OCI-LY1 (cell line): ENCODE results near the gene AVPI1.

Source experiments
- H2AFZ ChIP-seq: fragments of 200-600 bp; sonication (generic), shearing (Covaris generic); 2 replicates; pipeline ENCODE4 v1.6.0; 2014; ENCODE audit warnings: antibody characterized with exemption, mild to moderate bottlenecking, low read length
- H3F3A ChIP-seq: fragments of 200-600 bp; sonication (generic), shearing (Covaris generic); 2 replicates; pipeline ENCODE4 v1.6.0; 2014; ENCODE audit warnings: mild to moderate bottlenecking, antibody characterized with exemption, low read length, moderate library complexity; ENCODE audit not compliant: insufficient read depth
- H3K27ac ChIP-seq: fragments of 200-600 bp; sonication (generic); 2 replicates; pipeline ENCODE4 v1.5.1; 2014; ENCODE audit warnings: low read length, mixed run types, mild to moderate bottlenecking, low read depth; ENCODE audit not compliant: poor library complexity, severe bottlenecking
- H3K27me3 ChIP-seq: fragments of 200-600 bp; sonication (generic); 2 replicates; pipeline ENCODE4 v1.6.0; 2014; ENCODE audit warnings: antibody characterized with exemption, mild to moderate bottlenecking, low read length, moderate library complexity; ENCODE audit not compliant: insufficient read depth
- H3K36me3 ChIP-seq: fragments of 200-600 bp; sonication (generic); 2 replicates; pipeline ENCODE4 v1.6.1; 2014; ENCODE audit warnings: mild to moderate bottlenecking, antibody characterized with exemption, low read length, moderate library complexity, mixed read lengths; ENCODE audit not compliant: insufficient read depth
- H3K4me1 ChIP-seq: fragments of 200-600 bp; sonication (generic); 2 replicates; pipeline ENCODE4 v1.5.1; 2014; ENCODE audit warnings: mild to moderate bottlenecking, low read length, moderate library complexity; ENCODE audit not compliant: insufficient read depth, severe bottlenecking
- H3K4me2 ChIP-seq: fragments of 200-600 bp; sonication (generic), shearing (Covaris generic); 2 replicates; pipeline ENCODE4 v1.6.1; 2014; ENCODE audit warnings: low read length
- H3K4me3 ChIP-seq: fragments of 200-600 bp; sonication (generic); 2 replicates; pipeline ENCODE4 v1.5.1; 2014; ENCODE audit warnings: low read length, low read depth, mild to moderate bottlenecking, mixed read lengths; ENCODE audit not compliant: poor library complexity, severe bottlenecking
- H3K79me2 ChIP-seq: fragments of 200-600 bp; shearing (Covaris generic); 2 replicates; pipeline ENCODE4 v1.6.1; 2016; ENCODE audit warnings: mixed run types, low read length, mixed read lengths; ENCODE audit not compliant: insufficient read depth
- H3K9ac ChIP-seq: fragments of 200-600 bp; sonication (generic), shearing (Covaris generic); 2 replicates; pipeline ENCODE4 v1.6.1; 2014; ENCODE audit warnings: mild to moderate bottlenecking, low read length, mixed read lengths
- H3K9me2 ChIP-seq: fragments of 200-600 bp; sonication (generic), shearing (Covaris generic); 2 replicates; pipeline ENCODE4 v1.6.1; 2014; ENCODE audit warnings: low read depth, mild to moderate bottlenecking, low read length, mixed read lengths
- H3K9me3 ChIP-seq: fragments of 200-600 bp; shearing (Covaris generic); 2 replicates; pipeline ENCODE4 v1.6.1; 2014; ENCODE audit warnings: low read length, mixed read lengths
- H4K20me1 ChIP-seq: fragments of 200-600 bp; sonication (generic), shearing (Covaris generic); 2 replicates; pipeline ENCODE4 v1.6.0; 2016; ENCODE audit warnings: mild to moderate bottlenecking, low read length; ENCODE audit not compliant: insufficient read depth
- EZH2 ChIP-seq: fragments of 200-600 bp; sonication (generic), shearing (Covaris generic); IDR thresholded peaks from 2 replicates; pipeline ENCODE4 v1.8.0; 2017; ENCODE audit warnings: borderline replicate concordance, mixed run types, mild to moderate bottlenecking, antibody characterized with exemption, low read length, moderate library complexity, mixed read lengths
- TF ChIP-seq, protein P1 (sequence below): fragments of 200-600 bp; sonication (generic), shearing (Covaris generic); IDR thresholded peaks from 2 replicates; pipeline ENCODE4 v1.5.1; 2017; ENCODE audit warnings: mild to moderate bottlenecking, antibody characterized with exemption, low read length, moderate library complexity, mixed read lengths

The AVPI1 gene

DNA sequence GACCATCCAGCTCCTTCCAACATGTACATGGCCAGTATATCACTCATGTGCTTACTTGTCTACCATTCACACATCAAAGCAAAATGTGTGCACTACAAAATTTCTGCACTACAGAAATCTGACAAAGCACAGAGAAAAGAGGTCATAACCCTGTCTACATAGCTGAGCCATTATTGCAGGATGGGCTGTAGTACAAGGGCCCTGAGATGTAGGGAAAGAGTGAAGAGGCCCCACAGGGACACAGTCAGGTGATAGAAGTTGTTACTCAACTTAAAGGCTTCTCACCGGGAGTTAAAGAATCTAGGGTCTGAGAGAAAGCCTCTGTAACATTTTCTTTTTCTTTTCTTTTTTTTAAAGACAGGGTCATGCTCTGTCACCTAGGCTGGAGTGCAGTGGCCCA lies 17.5 kb downstream of the AVPI1 start:
- no peaks in the 10 kb centered on the region for H3K79me2 ChIP-seq
- no peak overlapping the region for H3K4me3 ChIP-seq
- no peaks in the 10 kb centered on the region for H3K27me3 ChIP-seq
- H3K9me2 ChIP-seq: no peaks in the 10 kb centered on the region
- H3K27ac ChIP-seq: no peak overlapping the region
- H3K4me1 ChIP-seq: no peaks in the 10 kb centered on the region
- peaks cover 9% of the 10 kb centered on the region for H3K36me3 ChIP-seq
- H3F3A ChIP-seq: no peaks in the 10 kb centered on the region
- H3K9ac ChIP-seq: no peak overlapping the region
- TF ChIP-seq, protein P1, sequence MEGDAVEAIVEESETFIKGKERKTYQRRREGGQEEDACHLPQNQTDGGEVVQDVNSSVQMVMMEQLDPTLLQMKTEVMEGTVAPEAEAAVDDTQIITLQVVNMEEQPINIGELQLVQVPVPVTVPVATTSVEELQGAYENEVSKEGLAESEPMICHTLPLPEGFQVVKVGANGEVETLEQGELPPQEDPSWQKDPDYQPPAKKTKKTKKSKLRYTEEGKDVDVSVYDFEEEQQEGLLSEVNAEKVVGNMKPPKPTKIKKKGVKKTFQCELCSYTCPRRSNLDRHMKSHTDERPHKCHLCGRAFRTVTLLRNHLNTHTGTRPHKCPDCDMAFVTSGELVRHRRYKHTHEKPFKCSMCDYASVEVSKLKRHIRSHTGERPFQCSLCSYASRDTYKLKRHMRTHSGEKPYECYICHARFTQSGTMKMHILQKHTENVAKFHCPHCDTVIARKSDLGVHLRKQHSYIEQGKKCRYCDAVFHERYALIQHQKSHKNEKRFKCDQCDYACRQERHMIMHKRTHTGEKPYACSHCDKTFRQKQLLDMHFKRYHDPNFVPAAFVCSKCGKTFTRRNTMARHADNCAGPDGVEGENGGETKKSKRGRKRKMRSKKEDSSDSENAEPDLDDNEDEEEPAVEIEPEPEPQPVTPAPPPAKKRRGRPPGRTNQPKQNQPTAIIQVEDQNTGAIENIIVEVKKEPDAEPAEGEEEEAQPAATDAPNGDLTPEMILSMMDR: no peak
- TF ChIP-seq EZH2: no peak
- H3K4me2 ChIP-seq: no peak overlapping the region
- no peak overlapping the region for H2AFZ ChIP-seq
- H4K20me1 ChIP-seq: no peaks in the 10 kb centered on the region
- no peaks in the 10 kb centered on the region for H3K9me3 ChIP-seq

DNA sequence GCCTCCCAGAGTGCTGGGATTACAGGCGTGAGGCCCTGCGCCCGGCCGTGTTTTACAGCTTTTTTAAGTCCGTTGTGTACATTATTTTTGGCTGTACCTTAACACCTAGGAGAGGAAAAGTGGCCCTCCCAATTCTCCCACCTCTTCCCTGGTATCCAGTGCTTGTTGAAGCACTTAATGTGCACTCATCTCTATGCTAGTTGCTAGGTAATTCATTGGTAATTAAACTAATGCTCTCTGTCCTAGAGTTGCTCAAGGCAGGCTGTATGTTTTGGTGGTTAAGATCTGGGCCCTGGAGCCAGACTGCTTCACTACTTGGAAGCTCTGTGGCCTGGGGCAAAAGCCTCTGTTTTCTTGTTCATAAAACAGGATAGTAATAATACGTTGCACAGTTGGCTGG lies 19.6 kb downstream of the AVPI1 start:
- H3K36me3 ChIP-seq: peaks cover 9% of the 10 kb centered on the region
- no peak for TF ChIP-seq EZH2
- TF ChIP-seq, protein P1: no peak
- H3K9me3 ChIP-seq: no peaks in the 10 kb centered on the region

DNA sequence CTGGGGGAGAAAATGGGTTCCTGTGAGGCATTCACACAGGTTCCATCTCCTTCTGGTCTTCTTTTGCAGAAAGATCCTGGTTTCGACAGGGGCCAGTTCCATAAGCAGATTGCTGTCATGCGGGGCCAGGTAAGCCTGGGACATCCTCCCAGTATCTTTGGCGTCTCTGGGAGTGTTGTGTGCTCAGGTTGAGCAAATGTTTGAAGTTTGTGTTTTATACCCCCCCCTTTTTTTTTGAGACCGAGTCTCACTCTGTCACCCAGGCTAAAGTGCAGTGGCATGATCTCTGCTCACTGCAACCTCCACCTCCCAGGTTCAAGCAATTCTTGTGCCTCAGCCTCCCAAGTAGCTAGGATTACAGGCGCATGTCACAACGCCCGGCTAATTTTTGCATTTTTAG lies 20.0 kb downstream of the AVPI1 start:
- H3K4me2 ChIP-seq: no peak overlapping the region
- no peaks in the 10 kb centered on the region for H4K20me1 ChIP-seq
- H3K9me3 ChIP-seq: no peaks in the 10 kb centered on the region
- no peak overlapping the region for H3K9ac ChIP-seq
- no peaks in the 10 kb centered on the region for H3K27me3 ChIP-seq
- no peaks in the 10 kb centered on the region for H3K79me2 ChIP-seq
- peaks cover 9% of the 10 kb centered on the region for H3K36me3 ChIP-seq
- no peaks in the 10 kb centered on the region for H3K4me1 ChIP-seq
- H2AFZ ChIP-seq: no peak overlapping the region
- no peaks in the 10 kb centered on the region for H3K9me2 ChIP-seq
- no peak overlapping the region for H3K27ac ChIP-seq
- H3K4me3 ChIP-seq: no peak overlapping the region
- no peak for TF ChIP-seq EZH2
- TF ChIP-seq, protein P1: no peak
- H3F3A ChIP-seq: no peaks in the 10 kb centered on the region

More for the DNA sequence above, 19.6 kb downstream of the AVPI1 start:
- Histone ChIP-seq H3K4me3 (no peak overlapping the region), H2AFZ (no peak overlapping the region), H3K4me1 (no peaks in the 10 kb centered on the region), H3K27ac (no peak overlapping the region), H3K79me2 (no peaks in the 10 kb centered on the region), H3K9ac (no peak overlapping the region), H3K27me3 (no peaks in the 10 kb centered on the region), H3F3A (no peaks in the 10 kb centered on the region), H3K9me2 (no peaks in the 10 kb centered on the region), H3K4me2 (no peak overlapping the region), H4K20me1 (no peaks in the 10 kb centered on the region)
